HG03432 (cell line): ENCODE measurements around the gene PRRX2.
"Not testable (repeated sequence)": the region's sequence is repeated elsewhere in the genome, so short reads cannot be mapped to it uniquely, and the experiment has no call there.

Experiments
- ATAC-seq: cut with Tn5 transposase; IDR thresholded peaks from one replicate; pipeline ENCODE4 v1.9.1; 2021; ENCODE audit warnings: mild to moderate bottlenecking, moderate library complexity; ENCODE audit not compliant: unreplicated experiment

The PRRX2 gene

GRCh38 chr9:129653823-129654553 is 11.5 kb upstream of the PRRX2 start:
- no peak for ATAC-seq

- no peak for ATAC-seq
These were observed 10.8 kb upstream of the PRRX2 start for GRCh38 chr9:129654554-129655040.

DNA sequence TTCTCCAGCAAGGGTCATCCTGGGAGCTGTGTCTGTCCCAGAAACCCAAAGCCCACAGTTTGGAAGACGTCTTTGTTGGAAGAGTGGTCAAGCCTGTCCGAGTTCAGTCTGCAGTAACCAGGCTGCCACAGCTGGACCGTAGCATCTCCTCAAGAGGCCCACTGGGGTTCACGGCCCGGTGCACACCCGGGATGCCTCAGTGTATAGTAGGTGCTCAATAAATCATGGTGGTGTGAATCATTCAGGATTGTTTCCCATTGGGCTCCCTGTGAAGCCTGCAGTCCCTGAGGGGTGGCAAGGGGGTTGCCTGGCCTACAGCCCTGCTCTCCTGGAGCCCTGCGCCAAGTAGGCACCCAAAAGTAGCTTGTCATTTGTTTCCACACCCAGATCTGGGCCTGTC is 10.3 kb upstream of the PRRX2 start:
- no peak for ATAC-seq

GRCh38 chr9:129655696-129656095 is 9.8 kb upstream of the PRRX2 start:
- no peak for ATAC-seq

GRCh38 chr9:129656795-129657390 is 8.6 kb upstream of the PRRX2 start:
- ATAC-seq, result no peak

- no peak for ATAC-seq
These were observed 4.4 kb upstream of the PRRX2 start for GRCh38 chr9:129661029-129661428.

GRCh38 chr9:129662239-129662638 is 3.2 kb upstream of the PRRX2 start:
- not testable (repeated sequence) for ATAC-seq

GRCh38 chr9:129664746-129665388 is 580 bp upstream of the PRRX2 start:
- no peak for ATAC-seq

GRCh38 chr9:129665814-129666520 is 520 bp downstream of the PRRX2 start:
- no peak for ATAC-seq

DNA sequence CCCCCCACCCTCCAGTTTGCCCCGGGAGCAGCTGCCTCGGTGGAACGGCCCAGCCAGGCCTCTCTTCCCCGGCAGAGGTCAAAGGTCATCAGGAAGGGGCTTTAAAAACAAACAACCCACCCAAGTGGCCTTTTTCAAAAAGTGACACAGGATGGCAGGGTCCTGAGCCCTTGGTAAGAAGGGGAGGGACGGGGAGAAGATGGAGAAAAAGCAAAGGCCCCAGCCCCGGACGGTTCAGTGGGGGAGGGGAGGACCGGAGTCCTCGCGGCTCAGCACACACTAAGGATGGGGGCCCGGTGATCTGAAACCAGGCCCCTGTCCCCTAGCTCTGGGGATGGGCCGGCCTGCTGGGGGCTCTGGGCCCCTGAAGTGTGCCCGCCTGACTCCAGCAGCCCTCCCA is 1.1 kb downstream of the PRRX2 start:
- no peak for ATAC-seq

DNA sequence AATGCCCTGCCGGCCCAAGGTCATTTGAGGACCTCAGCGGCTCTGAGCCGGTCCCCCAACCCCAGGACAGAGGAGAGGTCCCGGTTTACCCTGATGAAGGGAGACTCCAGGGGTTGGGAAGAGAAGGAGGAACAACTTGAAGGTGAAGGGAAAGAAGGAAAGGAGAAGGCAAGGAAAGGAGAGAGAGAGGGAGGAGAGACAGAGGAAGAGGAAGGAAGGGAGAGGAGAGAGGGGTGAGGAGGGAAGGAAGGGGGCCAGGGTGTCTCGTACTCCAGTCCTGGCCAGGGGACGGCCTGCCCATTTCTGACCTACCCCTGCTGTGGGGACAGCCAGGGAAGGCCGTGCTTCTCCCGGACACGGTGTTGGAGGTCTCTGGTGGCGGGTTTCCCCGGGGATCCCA is 1.9 kb downstream of the PRRX2 start:
- no peak for ATAC-seq

- no peak for ATAC-seq
These were observed 2.4 kb downstream of the PRRX2 start for GRCh38 chr9:129667850-129668249.

DNA sequence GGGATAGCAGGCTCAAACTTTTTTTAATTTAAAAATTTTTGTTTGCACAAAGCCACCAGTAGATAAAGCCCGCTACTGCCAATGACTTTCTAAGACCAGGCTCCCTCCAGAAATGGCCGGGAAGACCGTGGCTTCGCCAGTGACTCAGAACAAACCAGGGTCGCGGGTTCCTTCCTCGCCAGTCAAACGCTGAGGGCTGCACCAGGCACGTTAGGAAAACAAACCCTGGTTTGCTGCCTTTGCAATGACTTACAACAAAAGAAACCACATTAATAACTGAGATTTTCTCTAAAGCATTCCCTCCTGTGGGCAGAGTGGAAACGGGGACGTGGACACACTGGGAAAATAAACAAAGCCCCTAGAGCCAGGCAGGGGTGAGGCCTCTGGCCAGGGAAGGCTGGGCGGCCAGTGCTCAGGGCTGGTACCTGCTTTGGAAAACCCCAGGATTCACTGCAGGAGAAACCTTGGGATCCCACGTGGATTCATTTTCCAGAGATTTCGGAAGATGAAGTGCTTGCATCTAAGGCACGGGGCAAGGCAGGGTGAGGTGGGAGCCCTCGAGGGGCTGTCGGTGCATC is 3.8 kb downstream of the PRRX2 start:
- ATAC-seq, result no peak

DNA sequence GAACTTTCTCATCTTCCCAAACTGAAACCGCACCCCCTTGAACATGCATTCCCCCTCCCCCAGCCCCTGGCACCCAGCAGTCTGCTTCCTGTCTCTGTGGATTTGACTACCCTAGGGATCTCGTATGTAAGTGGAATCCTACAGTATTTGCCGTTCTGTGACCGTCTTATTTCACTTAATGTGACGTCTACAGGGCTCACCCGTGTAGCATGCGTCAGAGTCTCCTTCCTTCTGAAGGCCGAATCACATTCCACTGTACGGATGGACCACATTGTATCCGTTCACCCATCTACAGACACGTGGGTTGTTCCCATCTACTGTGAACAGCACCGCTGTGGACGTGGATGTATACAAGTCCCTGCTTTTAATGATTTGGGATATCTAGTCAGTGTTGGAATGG is 4.5 kb downstream of the PRRX2 start:
- ATAC-seq, result no peak

GRCh38 chr9:129671065-129671464 is 5.6 kb downstream of the PRRX2 start:
- no peak for ATAC-seq

DNA sequence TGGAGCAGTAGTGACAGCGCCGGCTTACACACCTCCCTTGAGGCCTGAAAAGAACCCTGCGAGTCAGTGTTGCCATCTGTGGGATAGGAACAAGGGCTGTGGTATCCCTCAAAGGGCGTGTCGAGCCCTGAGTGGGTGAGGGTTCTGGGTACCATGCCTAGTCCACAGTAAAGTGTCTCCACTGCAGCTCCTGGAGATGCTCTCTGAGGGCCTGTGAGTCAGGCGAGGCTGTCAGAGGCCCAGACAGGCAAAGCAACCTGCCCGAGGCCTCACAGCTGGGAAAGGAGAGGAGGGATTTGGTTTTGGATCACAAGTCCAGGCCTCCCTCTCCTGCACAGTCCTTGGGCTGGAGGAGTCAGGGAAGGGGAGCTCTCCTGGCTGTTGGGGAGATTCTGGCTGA is 6.1 kb downstream of the PRRX2 start:
- ATAC-seq, result no peak

GRCh38 chr9:129672702-129673101 is 7.3 kb downstream of the PRRX2 start:
- ATAC-seq, result no peak

- ATAC-seq, result no peak
These were observed 8.2 kb downstream of the PRRX2 start for GRCh38 chr9:129673602-129674001.

- ATAC-seq, result no peak
These were observed 8.8 kb downstream of the PRRX2 start for GRCh38 chr9:129674229-129674628.

DNA sequence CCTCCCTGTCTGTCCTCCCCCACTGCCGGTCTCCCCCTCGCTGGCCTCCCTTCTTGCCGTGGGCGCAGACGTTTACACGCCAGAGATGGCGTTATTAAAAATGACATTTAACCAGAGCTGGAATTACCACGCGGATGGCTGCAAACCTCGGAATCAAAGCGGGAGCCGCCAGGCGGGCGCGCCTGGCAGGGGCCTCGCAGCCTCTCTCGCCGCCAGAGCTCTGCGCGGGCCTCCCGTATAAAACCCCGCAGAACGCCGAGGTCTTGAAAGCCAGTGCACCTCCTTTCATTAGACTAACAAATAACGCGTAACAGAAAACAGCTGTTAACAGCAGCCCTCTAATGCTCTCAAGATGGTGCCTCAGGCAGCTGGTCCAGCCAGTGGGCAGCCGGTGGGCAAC is 10.2 kb downstream of the PRRX2 start:
- no peak for ATAC-seq

DNA sequence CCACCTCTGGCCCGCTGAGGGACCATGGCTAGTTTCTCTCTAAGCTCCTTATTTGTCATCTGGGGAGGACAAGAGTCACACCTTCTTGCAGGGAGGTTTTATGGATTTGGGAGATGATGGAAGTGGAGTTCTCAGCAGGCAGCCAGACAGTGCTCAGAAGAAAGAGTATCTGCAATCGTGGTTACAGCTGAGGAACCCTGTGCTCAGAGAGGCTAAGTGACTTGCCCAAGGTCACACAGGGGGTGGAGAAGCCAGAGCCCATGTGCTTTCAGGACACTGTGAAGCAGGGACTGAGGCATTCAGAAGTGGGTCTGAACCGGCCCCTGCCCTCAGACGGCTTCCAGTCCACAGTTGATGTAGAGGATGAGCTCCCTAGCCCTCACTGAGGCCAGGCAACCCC is 10.8 kb downstream of the PRRX2 start:
- ATAC-seq, result no peak
